ENCODE results near the gene DNAH2.

DNAH2 gene

DNA sequence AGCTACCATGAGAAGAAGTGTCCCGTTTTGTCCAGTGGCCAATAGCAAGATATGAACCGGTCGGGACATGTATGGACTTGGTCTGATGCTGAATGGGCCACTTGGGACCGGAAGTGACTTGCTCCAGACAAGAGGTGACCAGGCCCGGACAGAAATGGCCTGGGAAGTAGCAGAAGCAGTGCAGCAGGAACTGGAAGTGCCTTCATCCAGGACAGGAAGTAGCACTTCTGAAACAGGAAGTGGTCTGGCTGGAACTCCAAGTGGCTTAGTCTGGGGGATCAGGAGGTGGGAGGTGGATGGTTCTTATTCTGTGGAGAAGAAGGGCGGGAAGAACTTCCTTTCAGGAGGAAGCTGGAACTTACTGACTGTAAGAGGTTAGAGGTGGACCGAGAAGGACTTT is 7.2 kb upstream of the DNAH2 start:
- Histone ChIP-seq H3K36me3 (replicated peaks) (no peaks in the 10 kb centered on the region), H3K4me3 (ENCODE audit: low read depth, low read length) (no peak overlapping the region), H3K27me3 (replicated peaks) (peaks cover 21% of the 10 kb centered on the region), H3K27ac (no peak overlapping the region)
- no peak for DNase-seq
- TF ChIP-seq, protein P1, sequence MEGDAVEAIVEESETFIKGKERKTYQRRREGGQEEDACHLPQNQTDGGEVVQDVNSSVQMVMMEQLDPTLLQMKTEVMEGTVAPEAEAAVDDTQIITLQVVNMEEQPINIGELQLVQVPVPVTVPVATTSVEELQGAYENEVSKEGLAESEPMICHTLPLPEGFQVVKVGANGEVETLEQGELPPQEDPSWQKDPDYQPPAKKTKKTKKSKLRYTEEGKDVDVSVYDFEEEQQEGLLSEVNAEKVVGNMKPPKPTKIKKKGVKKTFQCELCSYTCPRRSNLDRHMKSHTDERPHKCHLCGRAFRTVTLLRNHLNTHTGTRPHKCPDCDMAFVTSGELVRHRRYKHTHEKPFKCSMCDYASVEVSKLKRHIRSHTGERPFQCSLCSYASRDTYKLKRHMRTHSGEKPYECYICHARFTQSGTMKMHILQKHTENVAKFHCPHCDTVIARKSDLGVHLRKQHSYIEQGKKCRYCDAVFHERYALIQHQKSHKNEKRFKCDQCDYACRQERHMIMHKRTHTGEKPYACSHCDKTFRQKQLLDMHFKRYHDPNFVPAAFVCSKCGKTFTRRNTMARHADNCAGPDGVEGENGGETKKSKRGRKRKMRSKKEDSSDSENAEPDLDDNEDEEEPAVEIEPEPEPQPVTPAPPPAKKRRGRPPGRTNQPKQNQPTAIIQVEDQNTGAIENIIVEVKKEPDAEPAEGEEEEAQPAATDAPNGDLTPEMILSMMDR (IDR thresholded peaks at IDR 0.05; ENCODE audit: low read depth, low read length, missing control alignments): no peak
- in situ Hi-C loops (cut with HindIII; ENCODE audit: low pct_ligation_motif_present, low sequenced_read_pairs): no loop called here

DNA sequence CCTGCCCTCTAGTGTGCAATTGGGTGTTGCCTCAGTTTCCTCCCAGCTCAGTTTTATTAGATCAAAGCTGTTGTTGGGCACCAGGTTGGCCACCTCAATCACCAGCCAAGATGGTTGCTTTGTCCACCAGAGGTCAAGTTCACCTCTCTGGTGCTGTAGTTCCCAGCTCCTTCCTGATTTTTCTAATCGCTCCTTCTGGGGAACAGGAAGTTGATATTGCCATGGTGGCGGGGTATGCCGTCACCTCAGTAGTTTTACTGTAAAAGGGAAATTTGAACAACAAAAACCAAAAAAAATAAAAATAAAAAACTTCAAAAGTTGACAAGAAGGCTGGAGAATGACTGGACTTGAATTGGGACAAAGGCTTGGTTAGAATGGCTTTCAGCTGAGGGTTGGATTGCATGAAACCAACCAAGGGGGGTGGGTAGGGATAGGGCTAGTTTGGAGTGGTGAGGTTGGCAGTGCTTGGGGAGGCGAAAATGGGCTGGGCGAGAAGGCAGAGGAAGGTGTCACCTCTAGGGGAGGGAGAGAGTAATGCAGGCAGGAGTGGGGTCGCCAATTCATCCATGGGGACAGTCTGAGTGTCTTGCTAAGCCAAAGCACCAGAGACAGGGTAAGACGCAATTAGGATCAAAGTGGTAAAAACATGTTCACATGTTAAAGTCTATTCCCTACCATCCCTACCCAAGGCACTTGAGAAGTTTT is 6.3 kb upstream of the DNAH2 start:
- Histone ChIP-seq H3K27me3 (replicated peaks) (peaks cover 12% of the 10 kb centered on the region), H3K36me3 (replicated peaks) (no peaks in the 10 kb centered on the region), H3K27ac (no peak overlapping the region), H3K4me3 (ENCODE audit: low read depth, low read length) (no peak overlapping the region)
- no peak for DNase-seq
- TF ChIP-seq, protein P1 (IDR thresholded peaks at IDR 0.05; ENCODE audit: low read depth, low read length, missing control alignments): peak; percentile 42
- in situ Hi-C loops (cut with HindIII; ENCODE audit: low pct_ligation_motif_present, low sequenced_read_pairs): no loop called here

DNA sequence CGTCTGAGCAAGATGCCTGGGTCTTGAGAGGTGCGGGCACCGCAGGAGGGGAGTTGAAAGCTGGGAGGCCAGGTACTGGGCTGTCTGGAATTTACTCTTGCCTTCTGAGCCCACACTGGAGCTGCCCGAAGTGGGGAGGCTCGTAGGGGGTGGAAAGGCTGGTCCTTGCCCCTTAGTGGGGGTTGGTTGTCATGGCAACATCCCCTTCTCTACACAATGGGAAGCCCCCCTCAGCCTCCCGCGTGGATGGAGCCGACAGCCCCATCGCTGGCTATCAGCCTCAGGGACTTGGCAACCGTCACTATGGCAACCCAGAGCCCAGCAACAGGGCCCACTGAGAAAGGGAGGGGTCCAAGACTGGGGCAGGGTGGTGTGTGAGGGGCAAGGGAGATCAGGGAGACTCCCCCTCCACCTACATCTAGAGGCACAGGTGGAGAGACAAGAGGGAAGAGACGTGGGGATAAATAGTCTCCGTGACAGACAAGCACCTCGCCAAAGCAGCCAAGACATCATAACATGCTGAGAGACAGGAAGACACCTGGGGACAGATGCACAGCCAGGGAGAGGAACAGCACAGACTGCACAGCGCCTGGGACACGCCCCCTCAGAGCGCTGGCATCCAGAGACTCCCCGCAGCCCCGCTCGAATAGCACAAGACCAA is 5.3 kb upstream of the DNAH2 start:
- H3K27me3 ChIP-seq (replicated peaks): peaks cover 7% of the 10 kb centered on the region
- no peak overlapping the region for H3K27ac ChIP-seq
- TF ChIP-seq, protein P1 (IDR thresholded peaks at IDR 0.05; ENCODE audit: low read depth, low read length, missing control alignments): no peak
- DNase-seq: no peak
- H3K36me3 ChIP-seq (replicated peaks): no peaks in the 10 kb centered on the region
- in situ Hi-C loops (cut with HindIII; ENCODE audit: low pct_ligation_motif_present, low sequenced_read_pairs): no loop called here
- H3K4me3 ChIP-seq (ENCODE audit: low read depth, low read length): no peak overlapping the region

DNA sequence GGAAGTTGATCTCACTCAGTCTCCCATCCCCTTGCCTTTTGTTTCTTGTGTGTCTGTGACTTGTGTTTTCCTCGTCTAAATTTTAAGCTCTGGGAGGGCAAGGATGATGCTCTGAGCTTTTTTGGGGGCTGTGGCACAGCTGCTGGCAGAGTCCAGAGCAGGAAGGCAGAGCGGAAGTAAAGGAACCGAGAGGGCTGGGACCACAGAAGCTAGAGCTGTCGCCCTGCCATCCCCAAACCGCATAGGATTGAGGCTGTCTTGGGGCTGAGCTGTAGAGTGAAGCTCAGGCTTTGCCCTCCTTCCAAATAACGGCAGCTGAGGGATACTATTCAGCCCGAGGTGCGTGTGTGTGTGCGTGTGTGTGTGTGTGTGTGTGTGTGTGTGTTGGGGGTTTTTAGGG is 3.8 kb upstream of the DNAH2 start:
- DNase-seq: no peak
- no peaks in the 10 kb centered on the region for H3K36me3 ChIP-seq (replicated peaks)
- H3K4me3 ChIP-seq (ENCODE audit: low read depth, low read length): no peak overlapping the region
- in situ Hi-C loops (cut with HindIII; ENCODE audit: low pct_ligation_motif_present, low sequenced_read_pairs): no loop called here
- H3K27ac ChIP-seq: no peak overlapping the region
- TF ChIP-seq, protein P1 (IDR thresholded peaks at IDR 0.05; ENCODE audit: low read depth, low read length, missing control alignments): no peak
- peaks cover 13% of the 10 kb centered on the region for H3K27me3 ChIP-seq (replicated peaks)

- H3K36me3 ChIP-seq (replicated peaks): no peaks in the 10 kb centered on the region
- TF ChIP-seq, protein P1 (IDR thresholded peaks at IDR 0.05; ENCODE audit: low read depth, low read length, missing control alignments): no peak
- H3K4me3 ChIP-seq (ENCODE audit: low read depth, low read length): no peak overlapping the region
- DNase-seq: no peak
- no peak overlapping the region for H3K27ac ChIP-seq
- in situ Hi-C loops (cut with HindIII; ENCODE audit: low pct_ligation_motif_present, low sequenced_read_pairs): no loop called here
- peaks cover 21% of the 10 kb centered on the region for H3K27me3 ChIP-seq (replicated peaks)
Observed at GRCh38 chr17:7714721-7715594, 2.6 kb upstream of the DNAH2 start.

All from brain microvascular endothelial cell (primary cell).